HTERT RPE-1 (cell line): ENCODE data around the gene TMEM44.
"Not testable (repeated sequence)": the region's sequence is repeated elsewhere in the genome, so short reads cannot be mapped to it uniquely, and the experiment has no call there.

Experiments used
- in situ Hi-C: fragments of 300-500 bp; cut with MboI; formaldehyde crosslinking; loops from 4 replicates; pipeline ENCODE4 v1.14.3; 2020; ENCODE audit warnings: low sequenced_read_pairs

The TMEM44 gene

DNA sequence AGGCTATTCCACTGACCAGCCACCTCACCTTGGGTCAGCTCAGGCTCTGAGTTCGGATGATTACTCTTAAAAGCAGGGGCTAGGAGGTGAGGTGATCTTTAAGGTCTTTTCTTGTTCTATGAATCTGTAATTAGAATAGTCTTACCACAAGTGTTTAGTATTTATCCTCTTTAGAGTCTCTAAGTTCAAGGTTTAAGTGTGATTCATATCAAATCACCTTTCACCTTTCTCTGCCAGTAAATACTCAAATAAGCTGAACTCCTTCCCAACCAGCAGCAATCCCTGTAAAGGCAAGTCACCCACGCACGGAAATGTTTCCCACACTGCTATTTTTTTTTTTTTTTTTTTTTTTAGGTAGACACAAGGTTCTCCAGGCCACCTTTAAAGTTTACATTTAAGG lies 14.5 kb upstream of the TMEM44 start:
- in situ Hi-C loops: no loop called here

DNA sequence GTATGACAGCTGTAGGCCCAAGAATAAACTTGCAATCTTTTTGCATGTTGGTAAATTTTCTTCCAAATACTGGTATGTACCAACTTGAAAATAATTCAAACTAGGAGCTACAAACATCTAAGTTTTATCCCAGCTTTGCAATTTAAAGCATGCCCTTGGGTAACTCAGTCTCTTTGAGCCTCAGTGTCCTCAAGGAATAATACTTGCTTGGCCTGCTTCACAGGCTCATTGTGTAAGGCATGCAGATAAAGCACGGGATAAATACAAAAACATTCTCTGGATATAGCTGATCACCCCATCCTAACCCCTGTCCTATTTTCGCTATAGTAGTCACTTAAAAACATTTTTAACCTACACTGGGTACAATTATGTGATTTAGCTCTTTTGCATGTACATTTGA lies 9.6 kb upstream of the TMEM44 start:
- in situ Hi-C loops: no loop called here

DNA sequence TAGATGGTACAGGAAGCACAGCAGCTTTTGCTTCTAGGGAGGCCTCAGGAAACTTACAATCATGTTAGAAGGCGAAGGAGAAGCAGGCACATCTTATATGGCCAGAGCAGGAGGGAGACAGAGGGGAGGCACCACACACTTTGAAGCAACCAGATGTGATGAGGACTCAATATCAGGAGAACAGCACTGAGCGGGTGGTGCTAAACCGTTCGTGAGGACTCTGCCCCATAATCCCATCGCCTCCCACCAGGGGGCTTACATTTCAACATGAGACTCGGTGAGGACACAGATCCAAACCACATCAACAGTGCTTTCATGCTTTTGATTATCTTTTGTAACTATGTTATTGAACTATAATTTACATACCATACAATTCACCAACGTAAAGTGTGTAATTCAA lies 7.6 kb upstream of the TMEM44 start:
- in situ Hi-C loops: no loop called here

DNA sequence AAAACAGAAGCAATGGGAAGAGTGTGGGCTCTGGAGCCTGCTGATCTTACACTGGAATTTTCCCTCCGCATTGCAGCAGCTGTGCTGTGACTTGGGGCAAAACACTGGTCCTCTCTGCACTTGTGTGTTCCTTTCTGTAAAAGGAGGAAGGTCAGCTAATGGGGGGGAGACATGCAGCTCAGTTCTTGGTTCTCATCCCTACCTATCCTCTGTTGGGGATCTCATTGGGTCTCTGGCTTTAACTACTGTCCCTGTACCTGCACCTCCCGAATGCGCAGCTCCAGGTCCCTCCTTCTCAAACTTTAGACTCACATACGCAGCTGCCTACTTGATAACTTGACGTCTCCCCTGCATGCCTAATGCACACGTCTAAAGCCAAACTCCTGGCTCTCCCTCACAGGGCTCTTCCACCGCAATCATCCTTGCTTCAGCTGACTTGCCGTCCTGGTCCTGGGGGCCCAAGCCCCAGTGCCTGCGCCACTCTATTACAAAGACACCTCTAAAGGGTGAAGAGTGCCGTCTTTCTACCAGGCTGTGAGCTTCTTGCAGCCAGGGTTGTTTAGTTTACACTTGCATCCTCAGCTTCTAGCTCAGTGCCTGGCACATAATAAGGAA lies 5.9 kb upstream of the TMEM44 start:
- in situ Hi-C loops: no loop called here

DNA sequence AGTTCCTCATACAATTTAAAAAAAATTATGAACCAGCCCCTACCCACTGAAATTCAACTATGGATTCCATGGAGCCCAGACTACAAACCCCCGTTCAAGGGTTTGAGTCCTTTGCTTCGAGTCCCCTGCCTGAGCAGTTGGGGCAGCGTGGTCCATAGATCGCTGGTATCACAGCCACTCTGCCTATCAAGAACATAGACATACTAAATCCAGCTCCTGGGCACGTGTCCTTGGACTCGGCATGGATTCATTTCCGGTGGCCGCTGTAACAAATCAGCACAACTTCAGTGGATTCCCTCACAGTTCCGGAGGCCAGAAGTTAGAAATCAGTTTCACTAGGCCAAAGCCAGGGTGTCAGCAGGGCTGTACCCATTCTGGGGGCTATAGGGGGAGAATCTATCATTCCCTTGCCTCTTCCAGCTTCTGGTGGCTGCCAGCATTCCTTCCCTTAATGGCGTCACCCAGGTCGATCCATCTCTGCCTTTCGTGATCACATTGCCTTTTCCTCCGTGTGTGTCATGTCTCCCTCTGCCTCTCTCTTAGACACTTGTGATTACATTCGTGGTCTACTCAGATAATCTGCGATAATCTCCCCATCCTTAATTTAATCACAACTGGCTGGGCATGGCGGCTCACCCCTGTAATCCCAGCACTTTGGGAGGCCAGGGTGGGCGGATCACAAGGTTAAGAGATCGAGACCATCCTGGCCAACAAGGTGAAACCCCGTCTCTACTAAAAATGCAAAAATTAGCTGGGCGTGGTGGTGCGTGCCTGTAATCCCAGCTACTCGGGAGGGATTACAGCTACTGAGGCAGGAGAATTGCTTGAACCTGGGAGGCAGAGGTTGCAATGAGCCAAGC lies 4.6 kb upstream of the TMEM44 start:
- in situ Hi-C loops: no loop called here

DNA sequence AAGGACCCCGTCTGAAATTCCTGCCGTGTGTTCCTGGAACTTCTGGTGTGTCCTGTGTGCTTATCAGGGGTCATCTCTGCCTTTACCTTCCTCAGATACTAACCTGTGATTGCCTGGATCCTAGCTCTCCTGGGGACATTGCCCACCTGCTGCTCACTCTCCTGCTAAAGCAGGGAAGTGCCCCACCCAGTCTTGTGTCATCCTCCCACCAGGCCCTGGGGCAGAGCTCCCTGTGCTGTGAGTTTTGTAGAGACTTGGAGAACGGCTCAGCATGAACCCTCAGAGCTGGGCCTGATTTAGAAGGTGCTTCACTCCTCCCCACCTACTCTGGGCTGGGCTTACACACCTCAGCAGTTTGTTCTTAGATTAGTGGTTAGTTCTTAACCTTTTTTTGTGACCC lies 3.8 kb upstream of the TMEM44 start:
- in situ Hi-C loops: no loop called here

GRCh38 chr3:194632809-194633348 lies 340 bp downstream of the TMEM44 start:
- in situ Hi-C loops: no loop called here

- in situ Hi-C loops: no loop called here
Observed at GRCh38 chr3:194632226-194632808, 902 bp downstream of the TMEM44 start.

GRCh38 chr3:194631696-194632095 lies 1.5 kb downstream of the TMEM44 start:
- in situ Hi-C loops: no loop called here

- in situ Hi-C loops: not testable (repeated sequence)
Observed at GRCh38 chr3:194630681-194631080, 2.5 kb downstream of the TMEM44 start.

GRCh38 chr3:194624956-194625355 lies 8.3 kb downstream of the TMEM44 start:
- in situ Hi-C loops: no loop called here

- in situ Hi-C loops: no loop called here
Observed at GRCh38 chr3:194623449-194624290, 9.5 kb downstream of the TMEM44 start.

DNA sequence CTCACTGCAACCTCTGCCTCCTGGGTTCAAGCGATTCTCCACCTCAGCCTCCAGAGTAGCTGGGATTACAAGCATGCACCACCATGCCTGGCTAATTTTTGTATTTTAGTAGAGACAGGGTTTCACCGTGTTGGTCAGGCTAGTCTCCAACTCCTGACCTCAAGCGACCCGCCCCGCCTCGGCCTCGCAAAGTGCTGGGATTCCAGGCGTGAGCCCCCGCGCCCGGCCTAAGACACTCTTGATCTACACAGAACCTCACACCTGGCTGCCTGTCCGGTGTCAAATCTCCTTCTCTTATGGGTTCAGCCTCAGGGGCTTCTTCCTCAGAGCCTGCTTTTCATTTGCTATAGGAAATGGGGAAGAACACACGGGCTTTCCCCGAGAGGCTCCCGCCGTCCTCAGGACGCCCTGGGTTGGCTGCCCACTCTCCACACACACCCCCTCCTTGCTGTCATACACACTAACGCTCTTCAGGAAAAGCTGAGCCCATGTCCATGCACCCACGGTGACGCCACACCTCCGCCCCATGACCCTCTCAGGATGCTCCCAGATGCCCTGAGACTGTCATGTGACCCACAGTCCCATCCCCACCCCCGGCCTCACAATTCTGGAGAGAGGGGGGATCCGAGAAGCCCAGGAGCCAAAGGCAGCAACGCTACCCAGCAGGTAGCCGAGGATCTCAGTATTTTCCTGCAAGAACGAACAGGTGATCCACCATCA lies 10.4 kb downstream of the TMEM44 start:
- in situ Hi-C loops: no loop called here

GRCh38 chr3:194621947-194622346 lies 11.3 kb downstream of the TMEM44 start:
- in situ Hi-C loops: no loop called here

DNA sequence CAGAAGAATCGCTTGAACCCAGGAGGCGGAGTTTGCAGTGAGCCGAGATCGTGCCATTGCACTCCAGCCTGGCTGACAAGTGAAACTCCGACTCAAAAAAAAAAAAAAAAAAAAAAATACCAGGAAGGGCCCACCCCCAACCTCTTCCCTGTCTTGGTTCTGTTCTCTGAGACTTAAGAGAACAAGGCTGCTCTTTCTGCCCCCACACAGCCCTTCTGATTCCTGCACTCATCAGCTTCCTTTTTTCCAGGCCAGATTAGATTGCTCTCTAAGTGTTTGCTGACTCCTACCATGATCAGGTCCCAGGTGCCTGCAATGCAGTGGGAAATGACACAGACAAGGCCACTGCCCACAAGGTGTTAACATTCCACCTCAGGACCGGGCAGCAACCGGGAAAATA lies 13.0 kb downstream of the TMEM44 start:
- in situ Hi-C loops: no loop called here

- in situ Hi-C loops: no loop called here
Observed at GRCh38 chr3:194619741-194620140, 13.5 kb downstream of the TMEM44 start.

DNA sequence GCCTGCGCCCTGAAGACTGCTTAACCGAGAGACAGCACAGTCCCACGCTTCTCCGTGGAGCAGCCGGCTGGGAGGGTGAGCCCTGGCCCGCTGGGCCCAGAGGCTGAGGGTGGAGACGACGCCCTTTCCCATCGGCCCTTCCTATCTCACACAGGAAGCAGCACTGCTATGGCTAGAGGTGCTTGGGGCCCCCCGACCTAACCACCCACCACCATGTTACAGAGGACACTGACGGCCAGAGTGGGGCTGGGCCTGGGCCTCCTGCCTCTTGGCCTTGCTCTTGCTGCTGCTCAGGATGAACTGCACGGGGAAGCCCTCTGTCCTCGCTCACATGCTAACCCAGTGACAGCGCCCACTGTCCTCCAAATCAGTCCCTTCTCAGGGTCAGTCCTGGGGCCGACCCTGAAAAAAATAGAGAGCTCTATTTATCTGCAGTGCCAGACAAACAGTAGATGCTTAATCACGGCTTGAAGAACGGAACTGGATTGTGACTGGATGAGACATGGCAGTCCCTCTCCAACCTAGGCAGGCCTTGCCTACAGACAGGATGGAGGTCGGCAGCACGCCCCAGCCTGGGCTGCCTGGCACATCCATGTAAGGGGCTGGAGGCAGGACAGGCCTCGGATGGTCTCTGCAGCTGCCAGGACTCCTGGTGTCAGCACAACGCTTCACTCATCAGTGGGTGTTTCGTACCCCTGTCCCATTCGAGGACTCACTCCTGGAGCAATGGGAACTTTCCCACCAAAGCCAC lies 14.2 kb downstream of the TMEM44 start:
- in situ Hi-C loops: no loop called here

DNA sequence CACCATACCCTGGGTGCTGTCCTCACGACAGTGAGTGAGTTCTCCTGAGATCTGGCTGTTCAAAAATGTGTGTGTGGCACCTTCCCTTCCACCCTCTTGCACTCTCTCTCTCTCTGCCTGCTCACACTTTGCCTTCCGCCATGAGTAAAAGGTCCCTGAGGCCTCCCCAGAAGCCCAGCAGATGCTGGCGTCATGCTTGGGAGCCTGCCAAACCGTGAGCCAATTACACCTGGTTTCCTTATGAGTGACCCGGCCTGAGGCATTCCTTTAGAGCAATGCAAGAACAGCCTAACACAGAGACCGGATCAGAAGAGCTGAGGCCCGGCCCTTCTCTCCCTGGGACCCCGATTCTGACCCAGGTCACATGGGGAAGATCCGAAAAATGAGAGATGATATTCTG lies 15.4 kb downstream of the TMEM44 start:
- in situ Hi-C loops: no loop called here

GRCh38 chr3:194617143-194617671 lies 16.0 kb downstream of the TMEM44 start:
- in situ Hi-C loops: no loop called here
